GM13976 (cell line): ENCODE measurements around the gene CHSY1.
"Not testable (repeated sequence)": the region's sequence is repeated elsewhere in the genome, so short reads cannot be mapped to it uniquely, and the experiment has no call there.

Experiments
- DNase-seq: peaks from one replicate; pipeline ENCODE4 v3.0.0; 2012; ENCODE audit warnings: low spot score
- in situ Hi-C: fragments of 300-500 bp; cut with MboI; formaldehyde crosslinking; loops from one replicate; pipeline ENCODE4 v1.12.0; 2022; ENCODE audit warnings: low sequenced_read_pairs, mixed read lengths, inconsistent platforms; ENCODE audit not compliant: unreplicated experiment
- TF ChIP-seq, protein P1 (sequence below): IDR thresholded peaks from 2 replicates; pipeline ENCODE4 v1.5.1; 2012; ENCODE audit warnings: borderline replicate concordance, mild to moderate bottlenecking; ENCODE audit not compliant: insufficient read depth; ENCODE audit errors: extremely low read depth, missing control alignments, control extremely low read depth

Gene CHSY1

GRCh38 chr15:101293122-101293521, 41.3 kb upstream of the CHSY1 start:
- in situ Hi-C loops: loop anchor here (10.0 kb wide), 1 partner anchor 202 kb away; no protein-coding TSS in a partner anchor
- TF ChIP-seq, protein P1, sequence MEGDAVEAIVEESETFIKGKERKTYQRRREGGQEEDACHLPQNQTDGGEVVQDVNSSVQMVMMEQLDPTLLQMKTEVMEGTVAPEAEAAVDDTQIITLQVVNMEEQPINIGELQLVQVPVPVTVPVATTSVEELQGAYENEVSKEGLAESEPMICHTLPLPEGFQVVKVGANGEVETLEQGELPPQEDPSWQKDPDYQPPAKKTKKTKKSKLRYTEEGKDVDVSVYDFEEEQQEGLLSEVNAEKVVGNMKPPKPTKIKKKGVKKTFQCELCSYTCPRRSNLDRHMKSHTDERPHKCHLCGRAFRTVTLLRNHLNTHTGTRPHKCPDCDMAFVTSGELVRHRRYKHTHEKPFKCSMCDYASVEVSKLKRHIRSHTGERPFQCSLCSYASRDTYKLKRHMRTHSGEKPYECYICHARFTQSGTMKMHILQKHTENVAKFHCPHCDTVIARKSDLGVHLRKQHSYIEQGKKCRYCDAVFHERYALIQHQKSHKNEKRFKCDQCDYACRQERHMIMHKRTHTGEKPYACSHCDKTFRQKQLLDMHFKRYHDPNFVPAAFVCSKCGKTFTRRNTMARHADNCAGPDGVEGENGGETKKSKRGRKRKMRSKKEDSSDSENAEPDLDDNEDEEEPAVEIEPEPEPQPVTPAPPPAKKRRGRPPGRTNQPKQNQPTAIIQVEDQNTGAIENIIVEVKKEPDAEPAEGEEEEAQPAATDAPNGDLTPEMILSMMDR: no peak
- no peak for DNase-seq

DNA sequence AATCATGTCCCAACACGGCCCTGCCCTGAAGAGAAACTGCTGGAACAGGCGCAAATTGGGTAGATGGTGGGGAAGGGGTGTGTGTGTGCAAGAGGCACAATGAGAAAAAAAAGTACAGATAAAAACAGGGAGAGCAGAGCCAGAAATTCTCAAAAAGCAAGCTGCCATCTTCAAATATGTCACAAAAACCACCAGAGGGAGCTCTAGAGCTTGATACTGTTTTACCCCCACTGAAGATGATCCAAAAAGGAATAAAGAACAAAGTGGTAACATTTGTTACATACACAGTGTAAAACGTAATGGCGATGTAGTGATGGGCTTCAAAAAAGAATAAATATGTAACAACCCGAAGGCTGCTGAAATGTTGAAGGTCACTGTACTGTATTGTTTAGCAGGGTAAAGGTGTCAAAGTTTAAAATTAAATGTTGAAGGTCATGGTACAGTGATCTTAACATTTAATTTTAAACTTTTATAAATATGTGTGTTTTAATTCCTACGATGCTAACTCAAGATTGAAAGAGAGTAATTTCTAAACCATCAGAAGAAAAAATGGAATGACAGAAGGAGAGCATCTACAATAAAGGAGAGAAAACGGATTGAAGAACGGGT, 37.2 kb upstream of the CHSY1 start:
- in situ Hi-C loops: no loop called here
- DNase-seq: peak; percentile 45
- TF ChIP-seq, protein P1: peak; percentile 36

GRCh38 chr15:101287342-101287741, 35.5 kb upstream of the CHSY1 start:
- DNase-seq, in situ Hi-C loops: not testable (repeated sequence)

GRCh38 chr15:101286471-101287114, 34.7 kb upstream of the CHSY1 start:
- TF ChIP-seq, protein P1: no peak
- no peak for DNase-seq
- in situ Hi-C loops: no loop called here

GRCh38 chr15:101283931-101284330, 32.1 kb upstream of the CHSY1 start:
- in situ Hi-C loops: no loop called here
- DNase-seq: no peak
- TF ChIP-seq, protein P1: no peak

- DNase-seq: no peak
- in situ Hi-C loops: no loop called here
Observed at GRCh38 chr15:101280007-101280406, 28.2 kb upstream of the CHSY1 start.

DNA sequence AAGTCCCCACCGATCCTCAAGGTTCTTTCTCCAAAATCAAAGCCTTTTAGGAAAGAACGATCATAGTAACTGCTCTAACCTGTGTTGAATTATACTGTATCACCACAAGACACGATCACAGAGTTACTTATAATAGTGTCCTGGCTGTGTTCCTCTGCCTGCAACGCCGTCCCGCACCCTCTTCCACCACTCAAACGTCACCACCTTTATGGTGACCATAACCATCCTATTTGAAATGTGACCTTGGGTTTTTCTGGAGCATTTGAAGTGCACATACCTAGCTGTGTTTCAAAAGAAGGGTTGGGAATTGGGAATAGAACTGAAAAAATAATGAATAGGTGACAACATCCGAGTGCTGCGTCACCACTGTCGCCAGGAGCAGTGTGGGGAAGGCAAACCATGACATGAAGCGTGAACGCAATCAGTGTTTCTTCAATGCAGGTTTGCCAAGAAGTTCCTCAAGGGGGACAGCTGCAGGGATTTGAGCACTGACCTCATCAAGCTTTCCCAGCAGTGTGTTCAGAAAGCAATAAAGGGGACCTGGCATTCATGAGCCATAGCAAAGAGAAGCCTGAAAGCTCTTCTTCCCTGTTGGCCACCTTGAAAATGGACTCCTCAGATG, 26.2 kb upstream of the CHSY1 start:
- TF ChIP-seq, protein P1: no peak
- in situ Hi-C loops: no loop called here
- DNase-seq: no peak

More at GRCh38 chr15:101280007-101280406, 28.2 kb upstream of the CHSY1 start:
- TF ChIP-seq, protein P1: no peak
